HG03469 (cell line): ENCODE measurements around the gene AURKB.

Experiments
- ATAC-seq: cut with Tn5 transposase; IDR thresholded peaks from one replicate; pipeline ENCODE4 v1.9.1; 2021; ENCODE audit warnings: mild to moderate bottlenecking, moderate library complexity, moderate number of reproducible peaks; ENCODE audit not compliant: unreplicated experiment

The AURKB gene

GRCh38 chr17:8162997-8163977 lies 47.1 kb downstream of the AURKB start:
- ATAC-seq, result no peak

GRCh38 chr17:8162233-8162996 lies 48.0 kb downstream of the AURKB start, which contains the start of gene VAMP2:
TSS of gene VAMP2 (minus strand) at chr17:8162948. CDS start at chr17:8162879, 69 bp downstream.
- ATAC-seq, result no peak

- no peak for ATAC-seq
Measured at GRCh38 chr17:8161289-8162232, 48.8 kb downstream of the AURKB start.

- ATAC-seq, result no peak
Measured at GRCh38 chr17:8160741-8161221, 49.6 kb downstream of the AURKB start.

- no peak for ATAC-seq
Measured at GRCh38 chr17:8160224-8160577, 50.2 kb downstream of the AURKB start.

GRCh38 chr17:8159459-8160223 lies 50.7 kb downstream of the AURKB start:
- no peak for ATAC-seq

- no peak for ATAC-seq
Measured at GRCh38 chr17:8159032-8159400, 51.4 kb downstream of the AURKB start.

- no peak for ATAC-seq
Measured at GRCh38 chr17:8158267-8159031, 51.9 kb downstream of the AURKB start.

GRCh38 chr17:8156246-8156992 lies 54.0 kb downstream of the AURKB start:
- peak; percentile 52 for ATAC-seq

- ATAC-seq, result no peak
Measured at GRCh38 chr17:8155996-8156245, 54.5 kb downstream of the AURKB start.

GRCh38 chr17:8155231-8155995 lies 55.0 kb downstream of the AURKB start:
- no peak for ATAC-seq
